ENCODE measurements around the gene JAK1. TPM values are rescaled to one million over a fixed set of nuclear protein-coding genes. Genes with fewer than 3 reads are reported as not detected.

JAK1 gene
- total and polyA plus RNA-seq, 10 of the 15 experiments (the other 5 are each of a cell fraction or from before 2014, with no cell fraction given) = 9.6 to 45.5 (median 35.7) TPM

DNA sequence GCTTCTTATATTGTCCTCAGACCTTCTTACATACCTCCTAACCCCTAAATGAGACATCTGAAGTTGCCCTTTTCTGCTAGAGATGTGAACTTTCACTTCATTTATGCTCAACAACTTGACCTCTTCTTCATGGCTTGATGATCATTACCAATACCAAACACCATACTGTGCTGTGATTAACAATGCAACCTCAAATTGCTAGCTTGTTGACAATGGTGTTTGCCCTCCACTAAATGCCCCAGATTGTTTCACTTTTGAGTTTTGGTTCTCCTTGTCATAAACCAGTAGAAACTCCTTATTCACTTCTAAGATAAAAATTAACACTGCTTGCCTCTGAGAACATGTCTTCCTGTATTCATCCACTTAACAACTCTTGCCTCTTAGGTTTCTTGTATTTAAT, 5.6 kb downstream of the JAK1 start (continued):
- TF ChIP-seq MTA2 (IDR thresholded peaks at IDR 0.05; ENCODE audit: low read depth) = peak; percentile 81
- 0 out of 2 replicates have a peak, but pooled peaks have one; percentile 31 for TF ChIP-seq NFIC (IDR thresholded peaks at IDR 0.05; ENCODE audit: low read depth, low read length)
- no peak for TF ChIP-seq NFXL1 (IDR thresholded peaks at IDR 0.05; ENCODE audit: borderline replicate concordance)
- TF ChIP-seq PAX5 (IDR thresholded peaks at IDR 0.05; ENCODE audit: borderline replicate concordance, low read depth, low read length) = peak; percentile 45; the same call in 1 of the 2 replicates

GRCh38 chr1:64959986-64960385, 6.4 kb downstream of the JAK1 start:
- ATAC-seq = peak; percentile 8; the same call in 1 of the 3 replicates
- CTCF ChIA-PET = interaction anchor here (1.5 kb wide), 1 partner anchor 13 kb away, joined by 5 read pairs; no protein-coding TSS in a partner anchor
- no peak overlapping the region for H2AFZ ChIP-seq (ENCODE audit: control insufficient read depth, low read depth, low read length)
- in situ Hi-C loops (cut with MboI) = loop anchor here (5.0 kb wide), 1 partner anchor 63 kb away; no protein-coding TSS in a partner anchor
- H4K20me1 ChIP-seq (ENCODE audit: control insufficient read depth, insufficient read depth) = peaks cover 5% of the 10 kb centered on the region
- H3K4me2 ChIP-seq (ENCODE audit: control insufficient read depth, insufficient read depth) = peak overlapping the region; percentile 56
- no peaks in the 10 kb centered on the region for H3K9me3 ChIP-seq (replicated peaks; ENCODE audit: control insufficient read depth, insufficient read depth, low read length)
- no peaks in the 10 kb centered on the region for H3K27me3 ChIP-seq (replicated peaks in 1 of 2; ENCODE audit: control insufficient read depth in 2 of 2, insufficient read depth in 2 of 2, low read length in 1 of 2)
- intact Hi-C loops (cut with micrococcal nuclease; ENCODE audit: unreplicated experiment) = loop anchor here (1.0 to 10.0 kb wide), 4 partner anchors 65 to 1325 kb away; no protein-coding TSS in a partner anchor
- no TSS peak for BruUV-seq (replicated peaks)
- TF ChIP-seq CHD4 (IDR thresholded peaks at IDR 0.05) (no peak), RUNX3 (IDR thresholded peaks at IDR 0.05; ENCODE audit: low read length) (peak; percentile 19; the same call in 1 of the 2 replicates)
- no peak overlapping the region for H3K9ac ChIP-seq (ENCODE audit: control insufficient read depth, insufficient read depth, low read length)
- no peak for FAIRE-seq
- SMC1A ChIA-PET (ENCODE audit: uncharacterized antibody, unreplicated experiment) = interaction anchor here (1.0 to 3.4 kb wide), 9 partner anchors 11 to 248 kb away, joined by 3 to 24 read pairs (median 4); no protein-coding TSS in a partner anchor
- POLR2A ChIA-PET = no interaction called here
- RAD21 ChIA-PET (ENCODE audit: unreplicated experiment) = interaction anchor here (1.2 to 1.7 kb wide), 3 partner anchors 37 to 95 kb away, joined by 3 to 8 read pairs (median 3); no protein-coding TSS in a partner anchor
- H3K79me2 ChIP-seq (ENCODE audit: control insufficient read depth, insufficient read depth, low read length) = peaks cover 69% of the 10 kb centered on the region
- no peak for DNase-seq (ENCODE audit: low read depth, low spot score)
- peak overlapping the region; percentile 41; the same call in 1 of the 2 replicates for H3K4me3 ChIP-seq
- H3K27ac ChIP-seq (ENCODE audit: control insufficient read depth, insufficient read depth) = peak overlapping the region; percentile 43
- peaks cover 0 to 2% of the 10 kb centered on the region in 2 experiments; a peak in 1 of 4 replicates for H3K36me3 ChIP-seq (ENCODE audit: control insufficient read depth in 2 of 2, insufficient read depth in 2 of 2, low read length in 1 of 2)
- WGBS (ENCODE audit: insufficient coverage, insufficient replicate concordance, low lambda C conversion rate, missing lambda C conversion rate) = 10% methylated on average over 6 of the region's 6 CpGs
- H3K4me1 ChIP-seq (ENCODE audit: control insufficient read depth, insufficient read depth, low read length) = peaks cover 59% of the 10 kb centered on the region
